Astrocyte of the spinal cord (primary cell): Measurements from ENCODE around the gene LEMD2.

Source experiments
- DNase-seq: peaks from one replicate; pipeline ENCODE4 v3.0.0; 2011; ENCODE audit warnings: low read depth, low spot score
- H3K4me3 ChIP-seq: 2 replicates; pipeline ENCODE4 v1.5.1; 2011; ENCODE audit warnings: low read depth, mild to moderate bottlenecking, low read length, moderate library complexity
- CTCF ChIP-seq: IDR thresholded peaks from 2 replicates; pipeline ENCODE4 v1.5.1; 2012; ENCODE audit warnings: low read depth, mild to moderate bottlenecking, low read length, inconsistent platforms
- in situ Hi-C: cut with HindIII; loops from 2 replicates; pipeline ENCODE4 v1.10.0; 2017; ENCODE audit warnings: low sequenced_read_pairs

Gene LEMD2

GRCh38 chr6:33830635-33831240 lies 41.8 kb upstream of the LEMD2 start:
- in situ Hi-C loops = no loop called here
- TF ChIP-seq CTCF = no peak
- DNase-seq = no peak
- no peak overlapping the region for H3K4me3 ChIP-seq

DNA sequence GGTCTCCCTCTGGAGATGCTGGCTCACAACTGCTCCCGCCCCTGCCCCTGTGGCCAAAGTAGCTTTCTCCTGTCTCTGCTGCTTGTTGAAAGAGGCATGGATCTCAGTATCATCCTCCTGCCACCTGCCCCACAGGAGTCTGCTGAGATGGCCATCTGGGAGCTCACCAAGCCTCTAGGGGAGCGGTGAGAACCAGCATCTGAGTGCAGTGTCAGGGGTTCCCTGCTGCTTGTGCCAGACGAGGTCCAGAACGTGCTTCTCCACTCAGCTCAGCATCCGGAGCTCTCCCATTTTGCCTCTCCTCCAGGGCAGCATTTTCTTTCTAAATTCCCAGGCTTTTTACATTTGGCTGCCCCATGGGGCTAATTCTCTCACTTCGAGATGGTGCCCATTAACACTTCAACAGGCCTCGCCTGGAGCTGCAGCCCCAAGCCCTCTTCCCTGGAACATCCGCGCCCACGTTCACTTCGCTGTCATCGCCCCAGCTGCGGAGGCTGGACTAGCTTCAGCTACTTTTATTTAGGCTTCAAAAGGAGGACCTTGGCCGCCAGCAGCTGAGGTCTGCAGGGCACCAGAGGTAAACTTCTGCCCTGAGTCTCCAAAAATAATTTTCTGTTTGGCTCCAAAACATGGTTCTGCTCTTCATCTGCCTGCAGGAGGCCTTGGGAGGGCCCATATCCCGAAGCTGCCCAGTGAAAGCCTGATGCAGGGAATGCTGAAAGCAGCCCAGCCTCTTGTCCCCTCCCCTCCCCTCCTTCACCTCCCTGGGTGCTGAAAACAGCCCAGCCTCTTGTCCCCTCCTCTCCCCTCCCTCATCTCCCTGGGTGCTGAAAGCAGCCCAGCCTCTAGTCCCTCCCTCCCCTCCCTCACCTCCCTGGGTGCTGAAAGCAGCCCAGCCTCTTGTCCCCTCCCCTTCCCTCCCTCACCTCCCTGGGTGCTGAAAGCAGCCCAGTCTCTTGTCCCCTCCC lies 40.1 kb upstream of the LEMD2 start:
- in situ Hi-C loops = no loop called here
- no peak for TF ChIP-seq CTCF
- no peak overlapping the region for H3K4me3 ChIP-seq
- DNase-seq = no peak

DNA sequence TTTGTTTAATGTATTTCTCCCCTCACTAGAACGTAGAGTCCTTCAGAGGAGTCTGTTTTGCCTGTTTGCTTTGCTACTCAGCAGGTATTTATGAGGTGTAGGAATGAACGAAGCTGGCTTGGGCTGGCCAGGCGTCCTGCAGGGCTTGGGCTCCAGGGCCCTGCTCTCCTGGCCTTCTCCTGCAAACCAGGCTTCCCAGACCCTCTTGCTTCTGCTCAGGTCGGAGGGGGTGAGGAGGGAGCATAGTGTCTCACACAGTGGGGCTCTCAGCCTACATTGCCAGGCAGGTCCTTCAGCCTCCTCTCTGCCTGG lies 39.5 kb upstream of the LEMD2 start:
- TF ChIP-seq CTCF = no peak
- no peak for DNase-seq
- in situ Hi-C loops = no loop called here
- H3K4me3 ChIP-seq = no peak overlapping the region

DNA sequence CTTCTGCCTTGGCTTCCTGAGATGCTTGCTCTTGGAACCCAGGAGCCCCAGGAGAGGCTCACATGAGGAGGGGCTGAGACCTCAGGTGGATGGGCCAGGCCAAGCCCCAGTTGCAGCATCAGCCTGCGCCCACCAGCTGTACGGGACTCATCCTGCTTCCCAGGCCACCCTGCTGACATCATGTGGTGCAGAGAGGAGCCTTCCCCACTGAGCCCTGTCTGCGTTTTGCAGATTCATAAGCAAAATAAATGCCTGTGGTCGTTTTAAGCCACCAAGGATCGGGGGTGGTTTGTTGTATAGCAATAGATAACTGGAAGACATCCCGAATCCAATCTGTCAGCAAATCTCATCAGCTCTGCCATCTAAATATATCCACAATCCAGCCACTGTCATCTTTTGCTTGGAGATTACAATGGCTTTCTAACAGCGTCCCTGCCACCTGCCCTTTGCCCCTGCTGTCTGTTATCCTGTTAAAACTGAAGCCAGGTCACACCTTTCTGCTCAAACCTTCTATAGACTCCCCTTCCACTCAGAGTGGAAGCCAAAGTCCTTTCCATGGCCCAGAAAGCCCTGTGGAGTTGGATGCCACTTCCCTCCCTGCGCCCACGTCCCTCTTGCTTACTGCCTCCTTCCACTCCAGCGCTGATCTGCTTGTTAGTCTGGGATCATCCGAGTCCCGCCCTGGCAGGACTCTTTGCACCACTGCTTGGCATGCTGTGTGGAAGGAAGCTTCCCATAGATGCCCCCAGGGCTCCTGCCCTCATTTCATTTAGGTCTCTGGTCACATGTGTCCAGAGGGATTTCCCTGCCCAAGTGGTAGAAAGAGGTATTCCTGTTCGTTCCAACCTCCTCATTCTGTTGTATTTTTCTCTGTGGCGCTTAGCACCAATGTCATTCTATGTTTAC lies 38.9 kb upstream of the LEMD2 start:
- in situ Hi-C loops = no loop called here
- no peak overlapping the region for H3K4me3 ChIP-seq
- DNase-seq = peak; percentile 67
- TF ChIP-seq CTCF = no peak

DNA sequence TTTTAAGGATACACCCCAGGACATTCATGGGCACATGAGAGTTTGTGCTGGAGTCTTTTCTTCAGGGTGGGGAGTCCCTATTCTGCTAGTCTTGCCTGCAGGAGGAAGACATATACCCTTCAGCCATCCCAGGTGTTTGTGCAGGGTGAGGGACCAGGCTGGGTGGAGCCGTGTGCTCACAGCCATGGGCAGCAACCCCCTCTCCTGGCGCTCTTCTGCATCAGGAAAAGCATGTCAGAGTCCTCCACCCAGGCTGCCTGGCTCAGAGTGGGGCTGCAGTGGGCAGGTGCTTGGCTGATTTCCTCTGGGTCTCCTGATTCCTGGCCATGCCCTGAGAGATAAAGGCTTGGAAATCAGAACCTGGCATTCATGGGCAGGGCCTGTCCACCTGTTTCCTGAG lies 37.6 kb upstream of the LEMD2 start:
- in situ Hi-C loops = no loop called here
- DNase-seq = no peak
- TF ChIP-seq CTCF = no peak
- no peak overlapping the region for H3K4me3 ChIP-seq

GRCh38 chr6:33824461-33825154 lies 35.7 kb upstream of the LEMD2 start:
- no peak for TF ChIP-seq CTCF
- in situ Hi-C loops = no loop called here
- no peak for DNase-seq
- H3K4me3 ChIP-seq = no peak overlapping the region
